ENCODE measurements around the gene ABTB2. TPM values are rescaled to one million over a fixed set of nuclear protein-coding genes. Genes with fewer than 3 reads are reported as not detected.

ABTB2 gene
- total and polyA plus RNA-seq, 2 experiments from 2014 or later = 2.6 to 12.1 TPM

- TF ChIP-seq CTCF (conservative IDR thresholded peaks at IDR 0.05; ENCODE audit: low read depth in 2 of 2) = no peak
- TF ChIP-seq REST (IDR thresholded peaks at IDR 0.05; ENCODE audit: unreplicated experiment) = no peak
- no peak for TF ChIP-seq ZNF331 (CRISPR knock-in tag; IDR thresholded peaks at IDR 0.05; ENCODE audit: low read depth)
- TF ChIP-seq POLR2AphosphoS5 (IDR thresholded peaks at IDR 0.05; ENCODE audit: low read depth) = no peak
- TF ChIP-seq JUNB (IDR thresholded peaks at IDR 0.05; ENCODE audit: unreplicated experiment) = no peak
- TF ChIP-seq NANOG (IDR thresholded peaks at IDR 0.05; ENCODE audit: borderline replicate concordance) = no peak
- no peak for TF ChIP-seq ETS1 (IDR thresholded peaks at IDR 0.05)
- no peak for TF ChIP-seq CREB1 (CRISPR knock-in tag; IDR thresholded peaks at IDR 0.05; ENCODE audit: low read depth)
- no peak for TF ChIP-seq EZH2 (IDR thresholded peaks at IDR 0.05; ENCODE audit: low read depth, unreplicated experiment)
- no peak for TF ChIP-seq STAT1 (IDR thresholded peaks at IDR 0.05; ENCODE audit: unreplicated experiment)
- TF ChIP-seq EZH2phosphoT487 (IDR thresholded peaks at IDR 0.05; ENCODE audit: unreplicated experiment) = no peak
These were observed 48.6 kb upstream of the ABTB2 start (continued) for GRCh38 chr11:34406413-34406812.

- Histone ChIP-seq H3K4me2 (no peak overlapping the region), H3K27ac (ENCODE audit: low read depth) (no peak overlapping the region), H2AFZ (peak overlapping the region; percentile 87), H3F3A (replicated peaks; ENCODE audit: low read depth) (no peaks in the 10 kb centered on the region), H3K79me2 (replicated peaks; ENCODE audit: insufficient read depth) (no peaks in the 10 kb centered on the region), H3K27me3 (ENCODE audit: insufficient read depth) (no peaks in the 10 kb centered on the region), H3K9me2 (ENCODE audit: insufficient read depth) (peaks cover 2% of the 10 kb centered on the region; the same call in 1 of the 2 replicates), H3K4me1 (ENCODE audit: insufficient read depth) (no peaks in the 10 kb centered on the region), H3K36me3 (ENCODE audit: insufficient read depth) (no peaks in the 10 kb centered on the region), H4K20me1 (replicated peaks; ENCODE audit: insufficient read depth) (no peaks in the 10 kb centered on the region), H3K4me3 (no peak overlapping the region)
- no peak overlapping the region for H3K27ac Mint-ChIP-seq
- ATAC-seq (no peak), DNase-seq (ENCODE audit: low spot score) (no peak)
- no peaks in the 10 kb centered on the region for H3K4me1 Mint-ChIP-seq
- H3K9me3 Mint-ChIP-seq = peaks cover 2% of the 10 kb centered on the region; the same call in 1 of the 3 replicates
- H3K27me3 Mint-ChIP-seq (ENCODE audit: insufficient read depth, low read depth, poor library complexity) = no peaks in the 10 kb centered on the region
- H3K36me3 Mint-ChIP-seq (ENCODE audit: low read depth) = no peaks in the 10 kb centered on the region
- no peak overlapping the region for H3K4me3 Mint-ChIP-seq
- TF ChIP-seq ZNF114 (CRISPR knock-in tag; IDR thresholded peaks at IDR 0.05) (no peak), REST (IDR thresholded peaks at IDR 0.05; ENCODE audit: unreplicated experiment) (no peak), EZH2phosphoT487 (IDR thresholded peaks at IDR 0.05; ENCODE audit: unreplicated experiment) (no peak), ETS1 (IDR thresholded peaks at IDR 0.05) (no peak), CTCF (conservative IDR thresholded peaks at IDR 0.05; ENCODE audit: low read depth in 2 of 2) (no peak), JUNB (IDR thresholded peaks at IDR 0.05; ENCODE audit: unreplicated experiment) (no peak), EZH2 (IDR thresholded peaks at IDR 0.05; ENCODE audit: low read depth, unreplicated experiment) (no peak), ZNF331 (CRISPR knock-in tag; IDR thresholded peaks at IDR 0.05; ENCODE audit: low read depth) (no peak)
These were observed 47.5 kb upstream of the ABTB2 start for GRCh38 chr11:34405079-34405858.

Data from GM23338 (cell line).